C4-2B (cell line): Measurements from ENCODE around the gene REXO4.

ENCODE experiments used
- ZFX ChIP-seq: fragments of 450-650 bp; IDR thresholded peaks from 2 replicates; pipeline ENCODE4 v1.6.1; 2017
- TF ChIP-seq, protein P1 (sequence below): fragments of 450-650 bp; conservative IDR thresholded peaks from 2 replicates; pipeline ENCODE4 v1.5.1; 2017; ENCODE audit warnings: mild to moderate bottlenecking

DNA sequence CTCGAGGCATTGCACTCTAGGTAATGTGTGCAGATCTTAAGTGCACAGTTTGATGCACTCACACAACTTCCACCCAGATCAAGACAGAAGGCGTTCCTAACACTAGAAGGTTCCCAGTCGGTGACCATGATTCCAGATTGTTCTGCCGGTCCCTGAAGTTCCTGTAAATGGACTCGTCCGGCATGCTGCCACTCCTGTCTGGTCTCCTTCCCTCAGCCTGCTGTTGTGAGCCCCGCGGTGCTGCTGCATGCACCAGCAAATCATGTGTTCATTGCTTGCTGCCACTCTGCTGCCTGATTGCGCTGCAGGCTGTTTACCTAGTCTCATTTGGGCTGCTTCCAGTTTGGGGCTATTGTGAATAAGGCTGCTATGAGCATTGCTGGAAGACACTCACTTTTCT is 30.1 kb downstream of the REXO4 start:
- TF ChIP-seq, protein P1, sequence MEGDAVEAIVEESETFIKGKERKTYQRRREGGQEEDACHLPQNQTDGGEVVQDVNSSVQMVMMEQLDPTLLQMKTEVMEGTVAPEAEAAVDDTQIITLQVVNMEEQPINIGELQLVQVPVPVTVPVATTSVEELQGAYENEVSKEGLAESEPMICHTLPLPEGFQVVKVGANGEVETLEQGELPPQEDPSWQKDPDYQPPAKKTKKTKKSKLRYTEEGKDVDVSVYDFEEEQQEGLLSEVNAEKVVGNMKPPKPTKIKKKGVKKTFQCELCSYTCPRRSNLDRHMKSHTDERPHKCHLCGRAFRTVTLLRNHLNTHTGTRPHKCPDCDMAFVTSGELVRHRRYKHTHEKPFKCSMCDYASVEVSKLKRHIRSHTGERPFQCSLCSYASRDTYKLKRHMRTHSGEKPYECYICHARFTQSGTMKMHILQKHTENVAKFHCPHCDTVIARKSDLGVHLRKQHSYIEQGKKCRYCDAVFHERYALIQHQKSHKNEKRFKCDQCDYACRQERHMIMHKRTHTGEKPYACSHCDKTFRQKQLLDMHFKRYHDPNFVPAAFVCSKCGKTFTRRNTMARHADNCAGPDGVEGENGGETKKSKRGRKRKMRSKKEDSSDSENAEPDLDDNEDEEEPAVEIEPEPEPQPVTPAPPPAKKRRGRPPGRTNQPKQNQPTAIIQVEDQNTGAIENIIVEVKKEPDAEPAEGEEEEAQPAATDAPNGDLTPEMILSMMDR = no peak
- TF ChIP-seq ZFX = no peak
